ENCODE data around the gene C9orf153. TPM values are rescaled to one million over a fixed set of nuclear protein-coding genes. Genes with fewer than 3 reads are reported as not detected.
A peak's percentile ranks its signal among the peaks of the same experiment; 100 is the strongest.

The C9orf153 gene
- polyA plus RNA-seq, 1 donor, result 0.22 TPM

DNA sequence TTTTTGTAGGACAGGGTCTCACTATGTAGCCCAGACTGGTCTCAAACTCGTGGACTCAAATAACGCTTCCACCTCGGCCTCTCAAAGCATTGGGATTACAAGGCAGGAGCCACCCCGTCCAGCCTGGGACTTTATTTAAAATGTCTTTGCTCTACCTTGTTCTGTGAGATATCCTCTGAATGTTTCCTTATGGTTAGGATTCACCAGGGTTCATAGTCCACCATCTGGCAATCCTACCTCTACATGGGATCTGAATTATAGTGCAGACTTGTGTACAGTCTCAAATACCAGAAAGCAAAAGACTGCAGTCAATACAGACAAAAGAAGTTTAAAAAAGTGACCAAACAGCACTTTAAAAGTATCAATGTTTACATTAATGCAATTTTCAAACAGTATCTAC is 12.8 kb upstream of the C9orf153 start:
- Histone ChIP-seq H3K27ac (ENCODE audit: low read length) (no peak overlapping the region), H3K9me3 (ENCODE audit: control insufficient read depth, low read depth, low read length) (no peaks in the 10 kb centered on the region), H3K36me3 (ENCODE audit: control insufficient read depth, insufficient read depth, low read length) (peaks cover 25% of the 10 kb centered on the region), H3K4me3 (ENCODE audit: low read length) (no peak overlapping the region), H3K4me1 (ENCODE audit: control insufficient read depth, insufficient read depth, low read length) (no peaks in the 10 kb centered on the region), H3K27me3 (ENCODE audit: control insufficient read depth, insufficient read depth, low read length) (no peaks in the 10 kb centered on the region)
- no CpG with 5 or more reads among the region's 4 CpGs for WGBS (ENCODE audit: insufficient coverage, low lambda C conversion rate)
- peak in 1 of 2 donors; percentile 19 for DNase-seq

DNA sequence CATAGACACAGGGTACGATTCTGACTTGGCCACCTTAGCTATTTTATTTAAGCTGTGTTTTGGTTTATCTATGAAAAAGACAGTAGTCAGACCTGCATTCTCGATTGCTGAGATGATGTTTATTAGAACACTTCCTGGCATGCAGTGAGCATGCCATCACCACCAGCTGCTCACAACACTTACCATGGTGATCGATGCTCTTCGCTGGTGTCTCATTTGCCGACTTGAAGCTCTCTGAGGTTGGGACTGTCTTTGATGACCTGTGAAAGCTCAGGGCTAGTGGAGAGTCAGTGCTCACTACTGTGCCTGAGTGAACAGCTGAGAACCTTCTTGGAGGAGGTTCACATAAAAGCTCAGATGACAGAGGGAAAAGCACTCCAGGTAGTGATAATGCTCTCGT is 4.4 kb upstream of the C9orf153 start:
- H3K27ac ChIP-seq (ENCODE audit: low read length), result no peak overlapping the region
- peaks cover 31% of the 10 kb centered on the region for H3K36me3 ChIP-seq (ENCODE audit: control insufficient read depth, insufficient read depth, low read length)
- 100% methylated on average over 1 of the region's 6 CpGs for WGBS (ENCODE audit: insufficient coverage, low lambda C conversion rate)
- DNase-seq, result no peak
- H3K27me3 ChIP-seq (ENCODE audit: control insufficient read depth, insufficient read depth, low read length), result no peaks in the 10 kb centered on the region
- no peaks in the 10 kb centered on the region for H3K9me3 ChIP-seq (ENCODE audit: control insufficient read depth, low read depth, low read length)
- H3K4me1 ChIP-seq (ENCODE audit: control insufficient read depth, insufficient read depth, low read length), result no peaks in the 10 kb centered on the region
- no peak overlapping the region for H3K4me3 ChIP-seq (ENCODE audit: low read length)

DNA sequence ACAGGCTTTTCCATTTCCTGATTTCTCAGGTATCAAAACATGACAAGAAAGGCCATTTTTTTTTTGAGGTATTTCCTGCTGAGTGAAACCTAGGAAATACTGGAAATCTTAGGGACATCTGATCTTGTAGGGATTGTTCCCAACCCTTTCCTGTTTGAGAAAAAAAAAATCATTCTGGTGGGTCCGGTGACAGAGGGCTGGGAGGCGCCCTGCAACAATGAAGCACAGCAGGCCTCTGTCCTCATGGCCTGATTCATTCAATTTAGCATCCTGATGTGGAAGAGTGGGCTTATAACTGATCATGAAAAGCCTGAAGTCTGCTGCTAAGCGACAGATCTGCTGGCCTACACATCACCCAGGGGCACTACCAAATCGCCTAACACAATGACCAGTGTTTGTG is 3.0 kb upstream of the C9orf153 start:
- WGBS (ENCODE audit: insufficient coverage, low lambda C conversion rate), result no CpG with 5 or more reads among the region's 4 CpGs
- Histone ChIP-seq H3K9me3 (ENCODE audit: control insufficient read depth, low read depth, low read length) (no peaks in the 10 kb centered on the region), H3K36me3 (ENCODE audit: control insufficient read depth, insufficient read depth, low read length) (peaks cover 27% of the 10 kb centered on the region), H3K27me3 (ENCODE audit: control insufficient read depth, insufficient read depth, low read length) (no peaks in the 10 kb centered on the region), H3K27ac (ENCODE audit: low read length) (no peak overlapping the region), H3K4me1 (ENCODE audit: control insufficient read depth, insufficient read depth, low read length) (no peaks in the 10 kb centered on the region), H3K4me3 (ENCODE audit: low read length) (no peak overlapping the region)
- DNase-seq, result no peak

GRCh38 chr9:86257391-86257790 is 2.1 kb downstream of the C9orf153 start:
- no peaks in the 10 kb centered on the region for H3K27me3 ChIP-seq (ENCODE audit: control insufficient read depth, insufficient read depth, low read length)
- peaks cover 2% of the 10 kb centered on the region for H3K9me3 ChIP-seq (ENCODE audit: control insufficient read depth, low read depth, low read length)
- H3K36me3 ChIP-seq (ENCODE audit: control insufficient read depth, insufficient read depth, low read length), result peaks cover 1% of the 10 kb centered on the region
- H3K4me3 ChIP-seq (ENCODE audit: low read length), result no peak overlapping the region
- WGBS (ENCODE audit: insufficient coverage, low lambda C conversion rate), result no CpG with 5 or more reads among the region's 2 CpGs
- H3K27ac ChIP-seq (ENCODE audit: low read length), result no peak overlapping the region
- DNase-seq, result no peak
- no peaks in the 10 kb centered on the region for H3K4me1 ChIP-seq (ENCODE audit: control insufficient read depth, insufficient read depth, low read length)

- peaks cover 6% of the 10 kb centered on the region for H3K9me3 ChIP-seq (ENCODE audit: control insufficient read depth, low read depth, low read length)
- H3K4me1 ChIP-seq (ENCODE audit: control insufficient read depth, insufficient read depth, low read length), result no peaks in the 10 kb centered on the region
- 80% methylated on average over 2 of the region's 3 CpGs for WGBS (ENCODE audit: insufficient coverage, low lambda C conversion rate)
These were observed 2.8 kb downstream of the C9orf153 start for GRCh38 chr9:86256653-86257052.

DNA sequence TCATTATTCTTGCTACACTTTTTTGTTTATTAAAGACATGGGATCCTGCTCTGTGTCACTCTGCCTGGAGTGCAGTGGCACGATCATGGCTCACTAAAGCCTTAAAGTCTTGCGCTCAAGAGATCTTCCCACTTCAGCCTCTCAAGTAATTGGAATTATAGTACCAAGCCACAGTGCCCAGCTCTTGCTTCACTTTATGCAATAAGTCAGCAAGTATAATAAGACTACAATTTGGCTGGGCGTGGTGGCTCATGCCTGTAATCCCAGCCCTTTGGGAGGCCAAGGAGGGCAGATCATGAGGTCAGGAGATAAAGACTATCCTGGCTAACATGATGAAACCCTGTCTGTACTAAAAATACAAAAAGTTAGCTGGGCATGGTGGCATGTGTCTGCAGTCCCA is 5.9 kb downstream of the C9orf153 start:
- no CpG with 5 or more reads among the region's 3 CpGs for WGBS (ENCODE audit: insufficient coverage, low lambda C conversion rate)
- no peak overlapping the region for H3K27ac ChIP-seq (ENCODE audit: low read length)
- no peaks in the 10 kb centered on the region for H3K4me1 ChIP-seq (ENCODE audit: control insufficient read depth, insufficient read depth, low read length)
- no peaks in the 10 kb centered on the region for H3K27me3 ChIP-seq (ENCODE audit: control insufficient read depth, insufficient read depth, low read length)
- H3K4me3 ChIP-seq (ENCODE audit: low read length), result no peak overlapping the region
- no peaks in the 10 kb centered on the region for H3K36me3 ChIP-seq (ENCODE audit: control insufficient read depth, insufficient read depth, low read length)
- peaks cover 7% of the 10 kb centered on the region for H3K9me3 ChIP-seq (ENCODE audit: control insufficient read depth, low read depth, low read length)
- DNase-seq, result no peak

More at GRCh38 chr9:86256653-86257052, 2.8 kb downstream of the C9orf153 start:
- Histone ChIP-seq H3K4me3 (ENCODE audit: low read length) (no peak overlapping the region), H3K27me3 (ENCODE audit: control insufficient read depth, insufficient read depth, low read length) (no peaks in the 10 kb centered on the region), H3K36me3 (ENCODE audit: control insufficient read depth, insufficient read depth, low read length) (no peaks in the 10 kb centered on the region), H3K27ac (ENCODE audit: low read length) (no peak overlapping the region)
- no peak for DNase-seq

DNA sequence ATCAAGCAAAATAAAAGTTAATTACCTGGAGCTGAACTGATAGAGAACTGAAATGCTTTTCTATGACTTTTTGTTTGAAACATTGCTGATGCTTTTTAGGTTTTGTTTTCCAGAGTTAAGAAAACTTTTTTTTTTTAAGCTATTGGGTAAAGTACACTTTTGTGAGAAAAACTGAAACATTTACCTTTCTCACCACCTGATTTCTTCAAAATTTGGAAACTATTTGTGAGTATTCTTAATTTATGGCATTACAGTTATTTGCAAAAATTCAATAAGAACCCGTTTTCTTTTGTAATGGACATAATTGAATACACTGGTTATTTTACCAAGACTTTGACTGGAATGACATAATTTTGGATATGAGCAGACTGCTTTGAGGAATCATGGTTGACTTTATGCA is 6.6 kb downstream of the C9orf153 start:
- Histone ChIP-seq H3K9me3 (ENCODE audit: control insufficient read depth, low read depth, low read length) (peaks cover 7% of the 10 kb centered on the region), H3K4me3 (ENCODE audit: low read length) (no peak overlapping the region), H3K36me3 (ENCODE audit: control insufficient read depth, insufficient read depth, low read length) (no peaks in the 10 kb centered on the region), H3K4me1 (ENCODE audit: control insufficient read depth, insufficient read depth, low read length) (no peaks in the 10 kb centered on the region), H3K27me3 (ENCODE audit: control insufficient read depth, insufficient read depth, low read length) (no peaks in the 10 kb centered on the region), H3K27ac (ENCODE audit: low read length) (no peak overlapping the region)
- WGBS (ENCODE audit: insufficient coverage, low lambda C conversion rate), result no CpG with 5 or more reads among the region's 1 CpG
- no peak for DNase-seq

- H3K27ac ChIP-seq (ENCODE audit: low read length), result no peak overlapping the region
- no peaks in the 10 kb centered on the region for H3K27me3 ChIP-seq (ENCODE audit: control insufficient read depth, insufficient read depth, low read length)
- H3K4me3 ChIP-seq (ENCODE audit: low read length), result no peak overlapping the region
- H3K9me3 ChIP-seq (ENCODE audit: control insufficient read depth, low read depth, low read length), result peaks cover 7% of the 10 kb centered on the region
- H3K36me3 ChIP-seq (ENCODE audit: control insufficient read depth, insufficient read depth, low read length), result no peaks in the 10 kb centered on the region
- DNase-seq, result no peak
- no peaks in the 10 kb centered on the region for H3K4me1 ChIP-seq (ENCODE audit: control insufficient read depth, insufficient read depth, low read length)
These were observed 9.3 kb downstream of the C9orf153 start for GRCh38 chr9:86250123-86250522.

DNA sequence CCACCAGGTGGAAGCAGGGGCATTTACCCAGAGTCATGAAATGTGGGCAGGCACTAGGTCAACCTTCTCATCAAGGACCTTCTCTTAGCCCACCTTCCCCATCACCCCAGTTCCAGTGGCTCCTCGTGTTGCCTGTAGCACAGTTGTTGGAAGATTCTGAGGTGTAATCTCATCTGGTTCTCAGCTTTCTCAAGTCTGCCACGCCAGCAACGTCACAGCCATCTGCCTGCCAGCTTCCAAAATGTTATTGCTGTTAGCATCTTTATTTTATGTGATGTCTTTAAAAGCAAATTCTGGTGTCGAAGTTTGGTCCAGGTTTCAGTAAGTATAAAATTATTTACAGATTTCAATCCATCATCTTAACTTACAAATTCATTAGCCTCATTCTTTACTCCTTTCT is 10.7 kb downstream of the C9orf153 start:
- Histone ChIP-seq H3K27me3 (ENCODE audit: control insufficient read depth, insufficient read depth, low read length) (no peaks in the 10 kb centered on the region), H3K27ac (ENCODE audit: low read length) (no peak overlapping the region), H3K36me3 (ENCODE audit: control insufficient read depth, insufficient read depth, low read length) (no peaks in the 10 kb centered on the region), H3K4me1 (ENCODE audit: control insufficient read depth, insufficient read depth, low read length) (no peaks in the 10 kb centered on the region), H3K9me3 (ENCODE audit: control insufficient read depth, low read depth, low read length) (peaks cover 7% of the 10 kb centered on the region), H3K4me3 (ENCODE audit: low read length) (no peak overlapping the region)
- DNase-seq, result no peak
- 100% methylated on average over 1 of the region's 4 CpGs for WGBS (ENCODE audit: insufficient coverage, low lambda C conversion rate)

GRCh38 chr9:86246752-86247161 is 12.7 kb downstream of the C9orf153 start:
- 80% methylated on average over 1 of the region's 6 CpGs for WGBS (ENCODE audit: insufficient coverage, low lambda C conversion rate)
- no peaks in the 10 kb centered on the region for H3K36me3 ChIP-seq (ENCODE audit: control insufficient read depth, insufficient read depth, low read length)
- no peaks in the 10 kb centered on the region for H3K27me3 ChIP-seq (ENCODE audit: control insufficient read depth, insufficient read depth, low read length)
- no peak for DNase-seq
- peaks cover 2% of the 10 kb centered on the region for H3K9me3 ChIP-seq (ENCODE audit: control insufficient read depth, low read depth, low read length)
- H3K4me3 ChIP-seq (ENCODE audit: low read length), result no peak overlapping the region
- no peak overlapping the region for H3K27ac ChIP-seq (ENCODE audit: low read length)
- peaks cover 3% of the 10 kb centered on the region for H3K4me1 ChIP-seq (ENCODE audit: control insufficient read depth, insufficient read depth, low read length)

DNA sequence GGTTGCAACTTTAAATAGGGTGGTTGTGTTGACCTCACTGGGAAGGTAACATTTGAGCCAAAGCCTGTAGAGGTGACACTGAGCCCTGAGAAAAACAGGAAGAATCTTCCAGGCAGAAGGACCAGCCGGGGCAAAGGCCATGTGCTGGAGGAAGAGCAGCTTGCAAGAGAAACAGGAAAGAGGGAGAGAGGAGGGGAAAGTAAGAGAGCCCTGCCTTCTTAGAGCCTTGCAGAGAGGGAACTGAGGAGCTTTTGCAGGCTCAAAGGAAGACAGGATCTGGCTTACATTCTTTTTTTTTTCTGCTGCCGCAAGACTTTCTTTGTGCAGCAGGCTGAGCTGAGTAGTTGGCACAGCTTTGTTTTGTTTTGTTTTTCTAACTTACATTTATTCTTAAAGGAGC is 17.4 kb downstream of the C9orf153 start:
- H3K27me3 ChIP-seq (ENCODE audit: control insufficient read depth, insufficient read depth, low read length), result no peaks in the 10 kb centered on the region
- H3K27ac ChIP-seq (ENCODE audit: low read length), result no peak overlapping the region
- peak in 1 of 2 donors; percentile 23 for DNase-seq
- peaks cover 3% of the 10 kb centered on the region for H3K4me1 ChIP-seq (ENCODE audit: control insufficient read depth, insufficient read depth, low read length)
- H3K9me3 ChIP-seq (ENCODE audit: control insufficient read depth, low read depth, low read length), result no peaks in the 10 kb centered on the region
- no peaks in the 10 kb centered on the region for H3K36me3 ChIP-seq (ENCODE audit: control insufficient read depth, insufficient read depth, low read length)
- H3K4me3 ChIP-seq (ENCODE audit: low read length), result no peak overlapping the region
- WGBS (ENCODE audit: insufficient coverage, low lambda C conversion rate), result 0% methylated on average over 1 of the region's 2 CpGs

Data from large intestine (tissue), 3 donors.